GM18499 (cell line): Measurements from ENCODE around the gene OSBPL2.

ENCODE experiments used
- ATAC-seq: cut with Tn5 transposase; IDR thresholded peaks from one replicate; pipeline ENCODE4 v1.9.1; 2021; ENCODE audit warnings: moderate number of reproducible peaks; ENCODE audit not compliant: insufficient read depth, unreplicated experiment

OSBPL2 gene

DNA sequence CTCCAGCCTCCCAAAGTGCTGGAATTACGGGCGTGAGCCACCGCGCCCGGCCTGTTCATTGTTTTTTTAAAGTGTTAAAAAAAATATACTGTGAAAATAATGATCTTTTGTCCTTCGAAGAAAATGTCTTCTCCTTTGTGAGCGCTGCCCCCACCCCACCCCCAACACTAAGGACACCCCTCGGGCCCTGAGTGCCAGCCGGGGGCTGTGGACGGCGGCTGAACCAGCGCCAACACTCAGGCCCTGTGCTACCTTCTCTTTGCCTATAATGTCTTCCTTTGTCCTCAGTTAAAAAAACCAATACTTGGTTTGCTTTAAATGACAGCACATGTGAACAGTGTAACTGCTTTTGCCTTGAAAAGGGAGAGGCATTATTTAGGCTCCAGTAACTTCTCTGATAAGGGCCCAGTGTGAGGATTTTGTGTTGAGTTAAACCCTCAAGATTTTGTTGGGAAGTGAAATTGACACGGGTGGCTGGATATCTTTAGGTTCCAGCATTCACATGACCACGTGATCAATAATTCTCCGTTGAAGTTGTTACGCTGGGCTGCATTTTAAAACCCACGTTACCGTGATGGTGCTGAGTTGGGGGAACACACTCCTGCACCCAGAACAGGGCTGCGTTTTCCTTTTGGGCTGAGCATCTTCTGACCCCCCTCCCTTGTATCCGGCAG lies 54.9 kb downstream of the OSBPL2 start:
- ATAC-seq, result no peak

DNA sequence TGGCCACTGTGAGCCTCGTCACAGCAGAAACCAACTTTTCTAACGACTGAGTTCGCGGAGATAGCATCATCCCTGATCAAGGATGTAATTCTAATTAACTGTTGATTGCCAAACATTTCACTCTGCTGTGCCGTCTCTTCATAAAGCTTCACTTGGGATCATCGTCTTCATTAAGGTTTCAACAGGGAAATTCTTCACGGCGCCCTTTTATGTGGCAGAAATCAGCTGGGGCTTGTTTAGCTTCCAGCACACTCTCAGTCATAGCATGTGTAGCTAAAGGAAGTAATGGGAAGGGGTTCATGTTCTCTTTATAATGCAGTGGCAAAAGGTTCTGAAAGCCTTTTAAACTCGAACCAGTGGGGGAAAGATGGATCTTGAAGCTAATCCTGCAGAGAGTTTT lies 55.6 kb downstream of the OSBPL2 start:
- no peak for ATAC-seq

DNA sequence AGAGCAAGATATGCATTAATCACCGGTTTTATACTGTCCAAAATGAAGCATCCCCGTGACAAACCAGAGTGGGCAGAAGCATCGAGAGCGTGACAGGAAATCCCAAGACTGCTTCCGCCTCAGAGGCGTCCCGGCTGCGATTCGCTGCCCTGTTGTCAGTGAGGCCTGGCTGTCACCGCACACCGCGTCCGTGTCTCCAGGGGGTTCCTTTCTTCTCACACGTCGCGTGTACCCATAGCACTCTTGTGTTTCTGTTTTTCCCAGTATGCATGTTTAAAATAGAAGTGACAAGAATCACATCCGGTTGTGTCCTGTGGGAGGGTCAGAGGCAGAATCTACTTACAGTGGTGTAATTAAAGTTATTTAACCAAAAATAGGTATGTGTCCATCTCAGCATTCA lies 56.2 kb downstream of the OSBPL2 start:
- no peak for ATAC-seq

DNA sequence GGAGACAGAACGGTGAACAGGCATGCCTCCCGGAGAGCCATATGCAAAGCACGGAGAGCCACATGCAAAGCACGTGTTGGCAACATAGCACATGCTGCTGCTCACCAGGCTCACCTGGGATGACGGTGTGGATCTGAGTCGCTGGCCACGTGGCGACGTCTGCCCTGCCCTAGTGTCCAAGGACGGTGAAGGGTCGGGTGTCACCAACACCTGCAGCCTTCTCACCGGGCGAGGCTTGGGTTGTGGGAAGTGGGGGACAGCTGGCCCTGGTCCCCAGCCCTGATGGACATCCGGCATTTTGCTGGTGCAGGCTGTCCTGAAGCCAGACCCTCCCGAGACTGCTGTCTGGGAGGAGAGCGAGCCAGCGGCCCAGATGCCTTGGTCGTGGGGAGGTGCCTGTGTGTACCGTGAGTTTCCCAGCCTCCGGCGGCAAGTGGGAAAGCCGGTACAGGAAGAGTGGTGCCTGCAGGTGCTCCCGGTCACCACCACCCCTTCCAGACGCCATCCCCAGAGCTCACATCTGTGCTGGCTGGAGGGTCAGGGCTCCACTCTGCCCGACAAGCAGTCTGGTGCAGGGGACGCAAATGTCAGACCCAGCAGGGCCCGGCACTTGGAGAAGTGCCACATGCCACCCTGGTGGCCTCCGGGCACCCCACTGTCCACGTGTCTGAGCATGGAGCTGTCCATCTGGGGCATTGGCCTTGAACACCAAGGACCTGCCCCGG lies 58.6 kb downstream of the OSBPL2 start:
- no peak for ATAC-seq

DNA sequence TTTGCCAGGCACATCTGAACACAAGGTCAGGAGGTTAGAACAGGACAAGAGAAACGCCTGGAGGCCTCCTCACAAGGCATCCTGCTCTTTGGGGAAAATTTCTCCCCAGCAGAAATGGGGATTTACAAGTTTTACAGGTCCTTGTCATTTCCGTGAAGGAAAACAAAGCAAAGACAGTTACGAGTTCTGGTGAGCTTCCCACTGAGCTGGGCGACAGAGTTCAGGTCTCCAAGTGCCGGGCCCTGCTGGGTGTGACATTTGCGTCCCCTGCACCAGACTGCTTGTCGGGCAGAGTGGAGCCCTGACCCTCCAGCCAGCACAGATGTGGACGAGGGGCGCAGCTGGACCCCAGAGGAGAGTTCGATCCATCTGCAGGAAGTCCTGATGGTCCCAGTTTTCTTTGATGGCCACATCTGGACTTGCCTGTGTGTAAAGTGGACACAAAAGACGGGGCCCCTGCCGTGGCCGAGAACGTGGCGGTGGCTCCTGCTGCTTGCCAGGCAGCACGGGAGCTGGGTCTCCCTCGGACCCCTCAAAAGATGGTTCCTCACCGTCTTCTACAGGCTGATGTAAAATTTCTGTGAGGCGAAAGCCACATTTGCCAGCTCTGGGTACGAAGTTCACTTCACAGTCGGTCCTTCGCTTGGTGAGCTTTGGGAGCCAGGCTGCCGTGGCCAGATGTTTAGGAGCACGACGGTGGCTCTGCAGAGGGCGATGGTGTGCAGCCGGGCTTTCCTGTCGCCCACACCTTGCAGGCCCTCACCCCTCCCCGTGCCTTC lies 59.3 kb downstream of the OSBPL2 start:
- no peak for ATAC-seq

DNA sequence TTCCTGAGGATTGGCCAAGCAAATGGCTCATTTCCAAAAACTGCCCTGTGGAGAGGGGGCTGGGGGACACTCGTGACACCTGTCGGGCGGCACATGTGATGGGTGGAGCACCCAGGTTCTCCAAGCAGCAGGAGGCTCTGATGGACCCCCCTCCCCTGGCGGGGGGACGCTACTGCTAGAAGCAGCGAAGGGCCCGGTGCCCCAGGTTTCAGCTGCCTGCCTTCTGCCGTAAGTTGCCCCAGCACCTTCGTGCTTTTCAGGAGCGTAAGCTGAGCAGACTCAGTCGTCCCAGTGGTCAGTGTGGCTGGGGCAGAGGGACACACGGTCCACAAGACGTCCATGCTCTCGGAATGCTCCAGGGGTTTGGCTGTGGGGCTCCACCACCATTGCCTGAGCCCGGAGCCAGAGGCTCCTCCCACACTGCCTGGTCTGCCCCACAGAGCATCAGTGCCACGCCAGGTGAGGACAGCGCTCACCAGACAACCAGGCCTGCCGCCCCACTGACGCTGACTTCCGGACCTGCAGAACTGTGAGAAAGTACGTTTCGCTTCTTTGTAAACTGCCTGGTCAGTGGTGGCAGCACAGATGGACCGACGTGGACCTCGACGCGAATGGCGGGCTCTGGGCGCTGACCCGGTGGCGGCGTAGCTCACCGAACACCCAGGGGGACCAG lies 60.4 kb downstream of the OSBPL2 start:
- ATAC-seq, result no peak

DNA sequence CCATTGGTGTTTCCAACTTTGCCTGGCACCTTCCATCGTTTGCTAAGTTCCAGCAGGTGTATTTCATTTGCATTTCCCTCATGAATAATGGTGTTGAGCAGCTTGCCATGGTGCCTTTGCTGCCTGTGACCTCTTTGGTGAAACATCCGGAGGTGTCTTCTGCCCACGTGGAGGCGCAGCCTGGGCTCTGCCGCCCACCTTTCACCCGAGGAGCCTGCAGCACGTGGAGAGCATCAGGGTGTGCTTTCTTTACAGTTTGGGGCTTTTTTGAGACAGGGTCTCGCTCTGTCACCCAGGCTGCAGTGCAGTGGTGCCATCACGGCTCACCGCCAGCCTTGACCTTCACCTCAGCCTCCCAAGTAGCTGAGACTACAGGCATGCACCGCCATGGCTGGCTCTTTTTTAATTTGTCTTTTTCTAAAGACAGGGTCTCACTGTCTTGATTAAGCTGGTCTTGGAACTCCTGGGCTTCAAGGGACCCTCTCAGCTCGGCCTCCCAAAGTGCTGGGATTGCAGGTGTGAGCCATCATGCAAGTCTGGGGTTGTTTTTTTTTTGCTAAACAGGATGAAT lies 61.4 kb downstream of the OSBPL2 start:
- ATAC-seq, result no peak

DNA sequence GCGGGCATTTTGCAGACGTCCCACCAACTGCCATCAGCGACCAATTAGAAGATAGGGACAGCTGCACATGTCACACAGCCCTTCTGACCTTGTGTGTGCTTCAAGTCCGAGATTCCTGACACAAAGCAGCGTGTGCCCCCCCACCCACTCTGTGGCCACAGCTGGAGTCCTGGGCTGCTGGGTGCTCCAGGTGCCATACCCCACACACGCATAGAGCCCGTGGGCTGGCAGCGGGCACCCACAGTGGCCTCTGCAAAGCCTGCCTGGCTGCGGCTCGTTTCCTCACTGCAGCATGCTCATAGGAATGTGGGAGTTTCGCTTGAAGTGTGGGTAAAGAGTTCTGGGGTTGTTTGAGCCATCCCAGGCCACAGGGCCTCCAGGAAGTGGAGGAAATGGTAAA lies 62.0 kb downstream of the OSBPL2 start:
- ATAC-seq, result no peak

DNA sequence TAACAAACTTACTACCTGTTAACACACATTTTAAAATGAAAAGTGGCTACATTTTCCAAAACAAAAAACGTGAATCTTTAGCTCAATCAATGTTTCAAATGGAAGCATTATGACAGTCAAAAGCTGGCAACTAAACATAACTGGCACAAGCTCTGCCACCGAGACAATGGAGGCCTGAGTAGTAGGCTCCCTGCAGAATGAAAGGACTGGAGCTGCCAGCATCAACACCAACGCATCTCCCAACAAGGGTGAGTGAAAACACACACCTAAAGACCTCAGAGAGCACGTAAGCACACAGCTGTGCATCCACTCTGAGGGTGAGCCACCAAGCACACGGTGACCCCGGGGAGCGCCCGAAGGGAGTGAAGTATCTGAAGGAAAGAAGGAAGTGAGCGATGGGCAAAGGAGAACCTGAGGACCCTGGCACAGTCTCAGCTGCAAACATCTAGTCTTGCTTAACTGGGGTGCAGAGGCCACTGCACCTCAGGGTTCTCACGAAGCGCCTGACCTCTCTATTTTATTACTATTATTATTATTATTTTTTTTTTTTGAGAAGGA lies 62.9 kb downstream of the OSBPL2 start:
- no peak for ATAC-seq

DNA sequence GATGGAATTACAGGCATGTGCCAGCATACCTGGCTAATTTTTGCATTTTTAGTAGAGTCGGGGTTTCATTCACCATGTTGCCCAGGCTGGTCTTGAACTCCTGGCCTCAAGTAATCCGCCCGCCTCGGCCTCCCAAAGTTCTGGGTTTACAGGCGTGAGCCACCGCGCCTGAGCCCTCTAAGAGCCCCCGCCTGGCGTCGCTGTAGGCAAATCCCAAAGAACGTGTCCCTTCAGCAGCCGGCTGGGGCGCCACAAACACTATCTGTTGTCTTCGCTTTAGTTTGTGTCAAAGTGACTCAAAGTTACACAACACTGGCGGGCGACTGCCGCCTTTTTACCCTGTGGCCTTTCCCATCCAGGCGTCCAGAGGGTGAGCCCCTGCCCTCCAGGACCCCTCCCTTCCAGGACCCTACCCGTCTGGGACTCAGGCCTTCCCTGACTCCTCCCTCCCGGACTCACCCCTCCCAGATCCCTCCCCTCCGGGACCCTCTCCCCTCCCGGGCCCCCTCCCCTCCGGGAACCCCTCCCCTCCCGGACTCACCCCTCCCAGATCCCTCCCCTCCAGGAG lies 63.5 kb downstream of the OSBPL2 start:
- no peak for ATAC-seq

DNA sequence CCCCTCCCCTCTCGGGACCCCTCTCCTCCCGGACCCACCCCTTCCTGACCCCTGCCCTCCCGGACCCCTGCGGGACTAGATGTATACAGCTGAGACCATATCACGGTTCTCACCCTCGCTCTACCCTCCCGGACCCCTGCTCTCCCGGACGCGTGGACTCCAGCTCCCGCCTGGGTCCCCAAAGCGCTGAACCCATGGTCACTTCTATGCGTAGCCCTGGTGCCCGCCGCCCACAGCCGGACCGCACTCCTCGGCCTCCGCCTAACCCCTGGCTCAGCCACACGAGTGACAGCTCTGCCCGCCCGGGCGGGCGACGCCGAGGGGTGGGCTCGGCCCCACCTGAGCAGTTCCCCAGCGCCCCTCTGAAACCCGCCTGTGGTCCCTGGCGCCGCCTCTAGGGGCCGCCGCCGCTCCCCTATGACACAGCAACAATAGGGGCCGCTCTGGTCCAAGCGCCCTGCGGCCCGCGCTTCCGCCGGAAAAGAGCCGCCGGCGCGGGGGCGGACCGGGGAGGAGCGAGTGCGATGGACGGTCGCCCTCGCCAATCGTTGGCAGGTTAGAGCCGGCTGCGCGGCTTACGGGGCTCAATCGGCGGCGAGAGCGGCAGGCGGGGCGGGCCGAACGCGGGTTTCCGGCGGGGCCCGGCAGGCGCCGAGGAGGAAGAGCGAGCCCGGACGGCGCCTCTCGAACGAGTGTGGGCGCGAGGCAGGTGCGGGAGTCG lies 64.2 kb downstream of the OSBPL2 start, which contains the start of gene ADRM1:
Gene ADRM1, plus strand, starts transcription at position 657 of the 721 bp plus-strand sequence. CDS start 572 bp downstream, outside the sequence.
- ATAC-seq, result peak; percentile 60

DNA sequence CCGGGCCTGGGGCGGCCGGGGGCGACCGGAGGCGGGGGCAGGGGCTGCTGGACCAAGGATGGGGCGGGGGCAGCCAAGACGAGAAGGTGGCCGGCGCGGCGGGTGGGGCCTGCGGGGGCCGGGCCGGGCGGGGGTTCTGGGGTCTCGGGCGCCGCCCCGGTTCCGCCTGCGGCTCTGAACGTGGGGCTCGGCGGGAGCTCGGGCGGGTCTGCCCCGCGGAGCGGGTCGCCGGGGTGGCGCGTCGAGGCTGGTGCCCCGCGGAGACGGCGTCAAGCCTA lies 64.7 kb downstream of the OSBPL2 start:
- no peak for ATAC-seq

DNA sequence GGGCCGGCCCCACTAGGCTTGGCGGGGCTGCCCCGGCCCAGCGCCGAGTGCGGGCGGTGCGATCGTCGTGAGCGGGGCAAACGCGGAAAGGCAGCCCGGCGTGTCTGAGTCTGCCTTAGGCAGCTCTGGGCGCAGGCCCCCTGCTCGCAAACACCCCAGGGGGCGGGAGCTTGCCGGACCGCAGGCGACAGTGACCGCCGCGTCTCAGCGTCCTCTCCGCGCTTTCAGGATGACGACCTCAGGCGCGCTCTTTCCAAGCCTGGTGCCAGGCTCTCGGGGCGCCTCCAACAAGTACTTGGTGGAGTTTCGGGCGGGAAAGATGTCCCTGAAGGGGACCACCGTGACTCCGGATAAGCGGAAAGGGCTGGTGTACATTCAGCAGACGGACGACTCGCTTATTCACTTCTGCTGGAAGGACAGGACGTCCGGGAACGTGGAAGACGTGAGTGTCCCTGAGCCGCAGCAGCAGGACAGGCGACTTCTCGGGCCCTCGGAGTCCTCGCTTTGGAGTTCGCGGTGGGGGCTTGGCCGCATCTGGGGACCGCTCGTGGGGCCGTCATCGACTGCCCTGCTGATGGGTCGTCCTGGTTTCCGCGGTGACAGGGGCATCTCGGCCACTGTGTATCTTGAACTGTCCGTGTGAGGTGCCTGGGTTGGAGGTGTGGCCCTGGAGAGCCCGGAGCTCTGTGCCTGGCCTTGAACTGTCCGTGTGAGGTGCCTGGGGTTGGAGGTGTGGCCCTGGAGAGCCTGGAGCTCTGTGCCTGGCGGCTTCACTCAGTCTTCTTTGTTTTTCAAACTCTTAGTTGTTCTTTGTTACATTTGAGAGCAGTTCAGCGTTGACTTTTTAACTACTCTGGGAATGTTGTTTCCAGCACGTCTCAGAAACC lies 65.3 kb downstream of the OSBPL2 start:
- no peak for ATAC-seq

DNA sequence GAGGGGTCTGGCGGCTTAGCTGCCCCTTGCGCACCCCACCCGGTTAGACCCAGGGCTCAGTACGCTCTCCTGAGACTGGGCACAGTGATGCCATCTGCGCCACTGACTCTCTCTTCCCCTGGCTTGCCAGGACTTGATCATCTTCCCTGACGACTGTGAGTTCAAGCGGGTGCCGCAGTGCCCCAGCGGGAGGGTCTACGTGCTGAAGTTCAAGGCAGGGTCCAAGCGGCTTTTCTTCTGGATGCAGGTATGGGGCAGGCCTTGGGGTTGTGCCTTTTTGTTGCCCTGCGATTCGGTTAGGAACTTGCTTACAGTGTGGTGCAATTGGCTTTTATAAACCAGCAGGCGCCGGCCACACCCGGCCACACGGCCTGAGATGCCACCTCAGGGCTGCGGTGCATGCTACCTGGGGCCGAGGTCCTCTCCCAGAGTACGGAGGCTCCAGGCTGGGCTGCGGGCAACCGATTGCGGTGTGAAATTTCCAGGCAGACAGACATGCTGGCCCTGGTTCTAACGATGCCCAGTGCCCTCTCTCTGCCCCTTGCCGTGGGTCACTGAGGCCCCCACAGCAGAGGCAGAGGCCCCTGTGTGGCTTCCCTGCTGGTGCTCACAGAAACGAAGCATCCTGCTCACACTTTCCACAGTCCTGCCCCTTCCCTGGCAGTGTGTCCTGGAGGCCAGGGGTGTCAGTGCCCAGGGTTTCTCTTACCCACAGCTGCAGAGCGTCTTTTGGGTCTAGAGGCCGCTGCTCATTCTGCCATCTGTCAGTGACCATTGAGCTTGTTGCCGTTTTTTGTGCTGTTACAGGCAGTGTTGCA lies 66.2 kb downstream of the OSBPL2 start:
- ATAC-seq, result no peak

DNA sequence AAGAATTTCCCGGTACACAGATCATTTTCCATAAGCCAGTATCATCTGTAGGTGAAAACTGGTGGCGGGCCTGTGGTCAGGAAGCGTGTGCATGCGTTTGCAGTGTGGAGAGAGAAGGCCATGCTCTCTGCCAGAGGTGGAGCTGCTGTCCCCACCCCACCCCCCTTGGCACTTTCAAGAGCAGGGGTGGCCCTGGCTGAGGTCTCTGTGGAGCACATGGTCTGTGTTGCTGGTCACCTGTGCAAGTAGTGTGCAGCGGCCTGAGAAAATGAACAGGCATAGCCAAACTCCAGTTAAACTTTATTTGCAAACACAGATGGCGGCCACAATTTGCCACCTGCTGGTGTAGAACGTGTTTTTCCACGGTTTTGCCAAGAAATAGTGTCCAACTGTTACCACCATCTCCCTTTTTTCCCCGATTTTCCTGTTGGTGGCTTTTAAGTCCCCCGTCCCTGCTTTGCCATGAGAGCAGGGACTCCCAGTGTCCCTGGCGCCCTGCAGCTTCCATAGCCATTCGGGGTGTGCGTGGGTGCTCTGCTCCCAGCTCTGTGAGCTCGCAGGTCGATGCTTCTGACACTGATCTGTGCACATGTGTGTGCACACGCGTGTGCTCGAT lies 66.9 kb downstream of the OSBPL2 start:
- no peak for ATAC-seq

DNA sequence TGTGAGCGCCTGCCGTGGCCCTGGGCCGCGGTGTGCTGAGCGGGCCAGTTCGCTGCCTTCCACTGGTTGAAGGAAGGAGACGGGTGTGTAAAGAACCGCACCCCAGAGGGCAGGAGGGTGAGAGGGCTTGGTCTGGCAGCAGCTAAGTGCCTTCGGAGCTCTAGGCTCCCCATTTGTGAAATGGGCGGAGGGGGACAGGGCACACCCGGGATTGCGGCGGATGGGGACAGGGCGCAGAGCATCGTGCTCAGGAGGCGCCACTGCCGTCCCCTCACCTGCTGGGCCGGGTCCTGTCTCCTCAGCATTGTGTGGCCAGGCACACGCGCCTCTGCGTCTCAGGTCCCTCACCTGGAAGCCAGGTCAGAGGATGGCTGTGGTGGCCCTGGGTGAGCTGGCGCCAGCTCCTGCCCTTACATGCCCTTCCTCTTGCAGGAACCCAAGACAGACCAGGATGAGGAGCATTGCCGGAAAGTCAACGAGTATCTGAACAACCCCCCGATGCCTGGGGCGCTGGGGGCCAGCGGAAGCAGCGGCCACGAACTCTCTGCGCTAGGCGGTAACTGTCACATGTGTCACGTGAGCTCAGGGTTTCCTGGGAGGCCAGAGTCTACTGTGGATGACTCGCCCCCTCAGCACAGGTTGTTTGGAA lies 67.6 kb downstream of the OSBPL2 start:
- ATAC-seq, result no peak
